Measurements from ENCODE around the gene HOOK1.

HOOK1 gene

GRCh38 chr1:59857679-59858354, 43.1 kb downstream of the HOOK1 start:
- TF ChIP-seq USF1 (IDR thresholded peaks at IDR 0.05) (no peak), ZBTB7A (IDR thresholded peaks at IDR 0.05; ENCODE audit: low read depth) (no peak), TEAD4 (IDR thresholded peaks at IDR 0.05) (no peak), TCF12 (IDR thresholded peaks at IDR 0.05; ENCODE audit: low read depth) (no peak), REST (IDR thresholded peaks at IDR 0.05; ENCODE audit: low read depth) (no peak), TAF1 (IDR thresholded peaks at IDR 0.05; ENCODE audit: low read depth) (no peak), YY1 (IDR thresholded peaks at IDR 0.05; ENCODE audit: low read depth) (no peak), CEBPB (IDR thresholded peaks at IDR 0.05) (no peak), RAD21 (IDR thresholded peaks at IDR 0.05; ENCODE audit: low read depth) (no peak), NFIC (IDR thresholded peaks at IDR 0.05) (no peak), FOXM1 (IDR thresholded peaks at IDR 0.05; ENCODE audit: borderline replicate concordance, low read depth) (no peak), EGR1 (IDR thresholded peaks at IDR 0.05) (no peak), CREB1 (IDR thresholded peaks at IDR 0.05; ENCODE audit: low read depth) (no peak), EP300 (IDR thresholded peaks at IDR 0.05; ENCODE audit: borderline replicate concordance) (no peak), MAX (IDR thresholded peaks at IDR 0.05) (no peak)

- TF ChIP-seq EGR1 (IDR thresholded peaks at IDR 0.05) (no peak), EP300 (IDR thresholded peaks at IDR 0.05; ENCODE audit: borderline replicate concordance) (no peak), TEAD4 (IDR thresholded peaks at IDR 0.05) (no peak), CREB1 (IDR thresholded peaks at IDR 0.05; ENCODE audit: low read depth) (no peak), MAX (IDR thresholded peaks at IDR 0.05) (no peak), RAD21 (IDR thresholded peaks at IDR 0.05; ENCODE audit: low read depth) (no peak)
Measured at GRCh38 chr1:59866462-59866861, 51.7 kb downstream of the HOOK1 start.

- TF ChIP-seq YY1 (IDR thresholded peaks at IDR 0.05; ENCODE audit: low read depth), result no peak
- TF ChIP-seq RAD21 (IDR thresholded peaks at IDR 0.05; ENCODE audit: low read depth), result no peak
- no peak for TF ChIP-seq TAF1 (IDR thresholded peaks at IDR 0.05; ENCODE audit: low read depth)
- no peak for TF ChIP-seq CEBPB (IDR thresholded peaks at IDR 0.05)
- no peak for TF ChIP-seq MAX (IDR thresholded peaks at IDR 0.05)
- TF ChIP-seq CREB1 (IDR thresholded peaks at IDR 0.05; ENCODE audit: low read depth), result no peak
- no peak for TF ChIP-seq FOXM1 (IDR thresholded peaks at IDR 0.05; ENCODE audit: borderline replicate concordance, low read depth)
- no peak for TF ChIP-seq EGR1 (IDR thresholded peaks at IDR 0.05)
- no peak for TF ChIP-seq USF1 (IDR thresholded peaks at IDR 0.05)
- TF ChIP-seq TCF12 (IDR thresholded peaks at IDR 0.05; ENCODE audit: low read depth), result no peak
- TF ChIP-seq REST (IDR thresholded peaks at IDR 0.05; ENCODE audit: low read depth), result no peak
- no peak for TF ChIP-seq NFIC (IDR thresholded peaks at IDR 0.05)
- TF ChIP-seq EP300 (IDR thresholded peaks at IDR 0.05; ENCODE audit: borderline replicate concordance), result no peak
- no peak for TF ChIP-seq TEAD4 (IDR thresholded peaks at IDR 0.05)
- TF ChIP-seq ZBTB7A (IDR thresholded peaks at IDR 0.05; ENCODE audit: low read depth), result no peak
Measured at GRCh38 chr1:59871746-59872145, 57.0 kb downstream of the HOOK1 start.

- TF ChIP-seq CREB1 (IDR thresholded peaks at IDR 0.05; ENCODE audit: low read depth), result no peak
- no peak for TF ChIP-seq TCF12 (IDR thresholded peaks at IDR 0.05; ENCODE audit: low read depth)
- TF ChIP-seq MAX (IDR thresholded peaks at IDR 0.05), result no peak
- no peak for TF ChIP-seq YY1 (IDR thresholded peaks at IDR 0.05; ENCODE audit: low read depth)
Measured at GRCh38 chr1:59877108-59877682, 62.4 kb downstream of the HOOK1 start.

GRCh38 chr1:59878370-59878769, 63.6 kb downstream of the HOOK1 start:
- no peak for TF ChIP-seq EP300 (IDR thresholded peaks at IDR 0.05; ENCODE audit: borderline replicate concordance)
- TF ChIP-seq RAD21 (IDR thresholded peaks at IDR 0.05; ENCODE audit: low read depth), result no peak
- TF ChIP-seq EGR1 (IDR thresholded peaks at IDR 0.05), result no peak
- TF ChIP-seq ZBTB7A (IDR thresholded peaks at IDR 0.05; ENCODE audit: low read depth), result no peak
- no peak for TF ChIP-seq USF1 (IDR thresholded peaks at IDR 0.05)
- TF ChIP-seq CEBPB (IDR thresholded peaks at IDR 0.05), result no peak
- no peak for TF ChIP-seq REST (IDR thresholded peaks at IDR 0.05; ENCODE audit: low read depth)
- no peak for TF ChIP-seq FOXM1 (IDR thresholded peaks at IDR 0.05; ENCODE audit: borderline replicate concordance, low read depth)
- no peak for TF ChIP-seq CREB1 (IDR thresholded peaks at IDR 0.05; ENCODE audit: low read depth)
- no peak for TF ChIP-seq TCF12 (IDR thresholded peaks at IDR 0.05; ENCODE audit: low read depth)
- no peak for TF ChIP-seq YY1 (IDR thresholded peaks at IDR 0.05; ENCODE audit: low read depth)
- no peak for TF ChIP-seq TAF1 (IDR thresholded peaks at IDR 0.05; ENCODE audit: low read depth)
- TF ChIP-seq MAX (IDR thresholded peaks at IDR 0.05), result no peak
- TF ChIP-seq TEAD4 (IDR thresholded peaks at IDR 0.05), result no peak
- no peak for TF ChIP-seq NFIC (IDR thresholded peaks at IDR 0.05)
